Measurements from ENCODE around the gene HAGHL. TPM values are rescaled to one million over a fixed set of nuclear protein-coding genes. Genes with fewer than 3 reads are reported as not detected.

The HAGHL gene
- total and polyA plus RNA-seq, 2 of the 8 experiments (the other 6 are each of a cell fraction or from before 2014, with no cell fraction given), result 26.6 to 26.9 TPM

DNA sequence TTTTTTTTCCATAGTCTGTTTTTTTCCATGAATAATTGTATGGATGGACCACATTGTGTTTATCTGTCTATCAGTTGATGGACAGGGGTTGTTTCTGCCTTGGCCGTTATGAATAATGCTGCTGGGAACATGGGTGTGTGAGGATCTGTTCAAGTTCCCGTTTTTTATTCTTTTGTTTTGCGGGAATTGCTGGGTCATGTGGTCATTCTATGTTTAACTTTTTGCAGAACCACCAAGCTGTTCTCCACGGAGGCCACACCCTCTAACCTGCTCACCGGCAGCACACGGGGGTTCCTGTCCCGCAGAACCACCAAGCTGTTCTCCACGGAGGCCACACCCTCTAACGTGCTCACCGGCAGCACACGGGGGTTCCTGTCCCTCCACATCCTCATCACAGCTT lies 27.8 kb downstream of the HAGHL start (continued):
- TF ChIP-seq, protein P1, sequence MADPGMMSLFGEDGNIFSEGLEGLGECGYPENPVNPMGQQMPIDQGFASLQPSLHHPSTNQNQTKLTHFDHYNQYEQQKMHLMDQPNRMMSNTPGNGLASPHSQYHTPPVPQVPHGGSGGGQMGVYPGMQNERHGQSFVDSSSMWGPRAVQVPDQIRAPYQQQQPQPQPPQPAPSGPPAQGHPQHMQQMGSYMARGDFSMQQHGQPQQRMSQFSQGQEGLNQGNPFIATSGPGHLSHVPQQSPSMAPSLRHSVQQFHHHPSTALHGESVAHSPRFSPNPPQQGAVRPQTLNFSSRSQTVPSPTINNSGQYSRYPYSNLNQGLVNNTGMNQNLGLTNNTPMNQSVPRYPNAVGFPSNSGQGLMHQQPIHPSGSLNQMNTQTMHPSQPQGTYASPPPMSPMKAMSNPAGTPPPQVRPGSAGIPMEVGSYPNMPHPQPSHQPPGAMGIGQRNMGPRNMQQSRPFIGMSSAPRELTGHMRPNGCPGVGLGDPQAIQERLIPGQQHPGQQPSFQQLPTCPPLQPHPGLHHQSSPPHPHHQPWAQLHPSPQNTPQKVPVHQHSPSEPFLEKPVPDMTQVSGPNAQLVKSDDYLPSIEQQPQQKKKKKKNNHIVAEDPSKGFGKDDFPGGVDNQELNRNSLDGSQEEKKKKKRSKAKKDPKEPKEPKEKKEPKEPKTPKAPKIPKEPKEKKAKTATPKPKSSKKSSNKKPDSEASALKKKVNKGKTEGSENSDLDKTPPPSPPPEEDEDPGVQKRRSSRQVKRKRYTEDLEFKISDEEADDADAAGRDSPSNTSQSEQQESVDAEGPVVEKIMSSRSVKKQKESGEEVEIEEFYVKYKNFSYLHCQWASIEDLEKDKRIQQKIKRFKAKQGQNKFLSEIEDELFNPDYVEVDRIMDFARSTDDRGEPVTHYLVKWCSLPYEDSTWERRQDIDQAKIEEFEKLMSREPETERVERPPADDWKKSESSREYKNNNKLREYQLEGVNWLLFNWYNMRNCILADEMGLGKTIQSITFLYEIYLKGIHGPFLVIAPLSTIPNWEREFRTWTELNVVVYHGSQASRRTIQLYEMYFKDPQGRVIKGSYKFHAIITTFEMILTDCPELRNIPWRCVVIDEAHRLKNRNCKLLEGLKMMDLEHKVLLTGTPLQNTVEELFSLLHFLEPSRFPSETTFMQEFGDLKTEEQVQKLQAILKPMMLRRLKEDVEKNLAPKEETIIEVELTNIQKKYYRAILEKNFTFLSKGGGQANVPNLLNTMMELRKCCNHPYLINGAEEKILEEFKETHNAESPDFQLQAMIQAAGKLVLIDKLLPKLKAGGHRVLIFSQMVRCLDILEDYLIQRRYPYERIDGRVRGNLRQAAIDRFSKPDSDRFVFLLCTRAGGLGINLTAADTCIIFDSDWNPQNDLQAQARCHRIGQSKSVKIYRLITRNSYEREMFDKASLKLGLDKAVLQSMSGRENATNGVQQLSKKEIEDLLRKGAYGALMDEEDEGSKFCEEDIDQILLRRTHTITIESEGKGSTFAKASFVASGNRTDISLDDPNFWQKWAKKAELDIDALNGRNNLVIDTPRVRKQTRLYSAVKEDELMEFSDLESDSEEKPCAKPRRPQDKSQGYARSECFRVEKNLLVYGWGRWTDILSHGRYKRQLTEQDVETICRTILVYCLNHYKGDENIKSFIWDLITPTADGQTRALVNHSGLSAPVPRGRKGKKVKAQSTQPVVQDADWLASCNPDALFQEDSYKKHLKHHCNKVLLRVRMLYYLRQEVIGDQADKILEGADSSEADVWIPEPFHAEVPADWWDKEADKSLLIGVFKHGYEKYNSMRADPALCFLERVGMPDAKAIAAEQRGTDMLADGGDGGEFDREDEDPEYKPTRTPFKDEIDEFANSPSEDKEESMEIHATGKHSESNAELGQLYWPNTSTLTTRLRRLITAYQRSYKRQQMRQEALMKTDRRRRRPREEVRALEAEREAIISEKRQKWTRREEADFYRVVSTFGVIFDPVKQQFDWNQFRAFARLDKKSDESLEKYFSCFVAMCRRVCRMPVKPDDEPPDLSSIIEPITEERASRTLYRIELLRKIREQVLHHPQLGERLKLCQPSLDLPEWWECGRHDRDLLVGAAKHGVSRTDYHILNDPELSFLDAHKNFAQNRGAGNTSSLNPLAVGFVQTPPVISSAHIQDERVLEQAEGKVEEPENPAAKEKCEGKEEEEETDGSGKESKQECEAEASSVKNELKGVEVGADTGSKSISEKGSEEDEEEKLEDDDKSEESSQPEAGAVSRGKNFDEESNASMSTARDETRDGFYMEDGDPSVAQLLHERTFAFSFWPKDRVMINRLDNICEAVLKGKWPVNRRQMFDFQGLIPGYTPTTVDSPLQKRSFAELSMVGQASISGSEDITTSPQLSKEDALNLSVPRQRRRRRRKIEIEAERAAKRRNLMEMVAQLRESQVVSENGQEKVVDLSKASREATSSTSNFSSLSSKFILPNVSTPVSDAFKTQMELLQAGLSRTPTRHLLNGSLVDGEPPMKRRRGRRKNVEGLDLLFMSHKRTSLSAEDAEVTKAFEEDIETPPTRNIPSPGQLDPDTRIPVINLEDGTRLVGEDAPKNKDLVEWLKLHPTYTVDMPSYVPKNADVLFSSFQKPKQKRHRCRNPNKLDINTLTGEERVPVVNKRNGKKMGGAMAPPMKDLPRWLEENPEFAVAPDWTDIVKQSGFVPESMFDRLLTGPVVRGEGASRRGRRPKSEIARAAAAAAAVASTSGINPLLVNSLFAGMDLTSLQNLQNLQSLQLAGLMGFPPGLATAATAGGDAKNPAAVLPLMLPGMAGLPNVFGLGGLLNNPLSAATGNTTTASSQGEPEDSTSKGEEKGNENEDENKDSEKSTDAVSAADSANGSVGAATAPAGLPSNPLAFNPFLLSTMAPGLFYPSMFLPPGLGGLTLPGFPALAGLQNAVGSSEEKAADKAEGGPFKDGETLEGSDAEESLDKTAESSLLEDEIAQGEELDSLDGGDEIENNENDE (IDR thresholded peaks at IDR 0.05; ENCODE audit: insufficient replicate concordance, low read length), result no peak

Measured in H1 (cell line).